Astrocyte of the cerebellum (primary cell): ENCODE data around the gene ONECUT3.
A peak's percentile ranks its signal among the peaks of the same experiment; 100 is the strongest.

Experiments used
- DNase-seq: peaks from one replicate; pipeline ENCODE4 v3.0.0-alpha.2; 2011; ENCODE audit warnings: low read depth
- H3K4me3 ChIP-seq: 2 replicates; pipeline ENCODE4 v1.5.1; 2011; ENCODE audit warnings: mild to moderate bottlenecking, low read depth, low read length, moderate library complexity
- in situ Hi-C: cut with HindIII; loops from 2 replicates; pipeline ENCODE4 v1.10.0; 2017; ENCODE audit warnings: low sequenced_read_pairs
- TF ChIP-seq, protein P1 (sequence below): IDR thresholded peaks from 2 replicates; pipeline ENCODE4 v1.5.1; 2012; ENCODE audit warnings: low read length, low read depth, moderate library complexity, mild to moderate bottlenecking; ENCODE audit errors: missing control alignments

ONECUT3 gene

GRCh38 chr19:1811472-1811894 lies 58.2 kb downstream of the ONECUT3 start:
- no peak for DNase-seq
- H3K4me3 ChIP-seq, result peak overlapping the region; percentile 55
- in situ Hi-C loops, result no loop called here
- TF ChIP-seq, protein P1, sequence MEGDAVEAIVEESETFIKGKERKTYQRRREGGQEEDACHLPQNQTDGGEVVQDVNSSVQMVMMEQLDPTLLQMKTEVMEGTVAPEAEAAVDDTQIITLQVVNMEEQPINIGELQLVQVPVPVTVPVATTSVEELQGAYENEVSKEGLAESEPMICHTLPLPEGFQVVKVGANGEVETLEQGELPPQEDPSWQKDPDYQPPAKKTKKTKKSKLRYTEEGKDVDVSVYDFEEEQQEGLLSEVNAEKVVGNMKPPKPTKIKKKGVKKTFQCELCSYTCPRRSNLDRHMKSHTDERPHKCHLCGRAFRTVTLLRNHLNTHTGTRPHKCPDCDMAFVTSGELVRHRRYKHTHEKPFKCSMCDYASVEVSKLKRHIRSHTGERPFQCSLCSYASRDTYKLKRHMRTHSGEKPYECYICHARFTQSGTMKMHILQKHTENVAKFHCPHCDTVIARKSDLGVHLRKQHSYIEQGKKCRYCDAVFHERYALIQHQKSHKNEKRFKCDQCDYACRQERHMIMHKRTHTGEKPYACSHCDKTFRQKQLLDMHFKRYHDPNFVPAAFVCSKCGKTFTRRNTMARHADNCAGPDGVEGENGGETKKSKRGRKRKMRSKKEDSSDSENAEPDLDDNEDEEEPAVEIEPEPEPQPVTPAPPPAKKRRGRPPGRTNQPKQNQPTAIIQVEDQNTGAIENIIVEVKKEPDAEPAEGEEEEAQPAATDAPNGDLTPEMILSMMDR, result no peak

GRCh38 chr19:1811942-1812425 lies 58.7 kb downstream of the ONECUT3 start, which contains the start of gene ATP8B3:
ATP8B3 (minus strand) TSS chr19:1812276; CDS start chr19:1811736, 540 bp downstream.
- TF ChIP-seq, protein P1, result peak; percentile 9
- DNase-seq, result no peak
- H3K4me3 ChIP-seq, result peak within 1 kb of the TSS; percentile 55
- in situ Hi-C loops, result no loop called here

GRCh38 chr19:1812426-1813191 lies 59.3 kb downstream of the ONECUT3 start:
- peak; percentile 69 for DNase-seq
- in situ Hi-C loops, result no loop called here
- TF ChIP-seq, protein P1, result peak; percentile 74
- H3K4me3 ChIP-seq, result peak overlapping the region; percentile 55

DNA sequence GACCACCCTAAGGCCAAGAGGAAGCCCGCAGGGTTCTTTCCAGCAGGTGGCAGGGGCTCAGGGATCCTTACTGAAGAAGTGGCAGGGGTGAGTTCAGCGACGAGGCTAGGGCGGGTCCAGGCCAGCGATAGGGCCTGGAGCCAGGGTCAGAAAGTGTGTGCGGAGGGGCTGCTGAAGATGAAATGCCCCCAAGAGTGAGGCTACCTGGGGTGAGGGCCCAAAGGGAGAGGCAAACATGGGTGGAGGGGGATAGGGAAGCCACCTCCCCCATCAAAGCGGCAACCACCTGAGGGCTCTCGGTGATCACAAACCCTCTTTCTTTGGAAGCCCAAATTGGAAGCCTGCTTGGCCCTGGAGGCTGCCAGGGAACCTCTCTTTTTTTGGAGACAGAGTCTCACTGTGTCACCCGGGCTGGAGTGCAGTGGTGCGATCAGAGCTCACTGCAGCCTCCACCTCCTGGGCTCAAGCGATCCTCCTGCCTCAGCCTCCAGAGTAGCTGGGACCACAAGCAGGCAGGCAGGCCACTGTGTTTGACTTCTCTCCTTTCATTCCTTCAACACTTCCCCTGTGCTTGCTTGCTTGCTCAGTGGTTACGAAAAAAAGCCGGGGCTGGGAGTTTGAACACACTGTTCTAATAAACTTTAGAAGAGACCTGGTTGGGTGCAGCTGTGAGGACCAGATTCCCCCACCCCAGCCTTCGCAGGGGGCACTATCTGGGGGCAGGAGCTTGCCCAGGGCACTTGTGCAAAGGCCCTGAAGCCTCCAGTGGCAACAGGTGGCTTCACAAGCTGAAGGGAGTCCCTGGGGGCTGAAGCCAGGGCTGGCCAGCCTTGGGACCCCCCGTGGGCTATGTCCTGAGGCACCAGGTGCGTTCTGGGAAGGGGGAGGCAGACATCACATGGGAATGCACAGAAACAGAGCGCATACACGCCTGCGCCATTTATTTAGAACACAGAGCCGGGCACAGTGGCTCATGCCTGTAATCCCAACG lies 60.2 kb downstream of the ONECUT3 start:
- H3K4me3 ChIP-seq, result peak overlapping the region; percentile 55
- no peak for DNase-seq
- in situ Hi-C loops, result no loop called here
- TF ChIP-seq, protein P1, result no peak

- no peak overlapping the region for H3K4me3 ChIP-seq
- DNase-seq, result no peak
- TF ChIP-seq, protein P1, result no peak
- in situ Hi-C loops, result no loop called here
These were observed 61.1 kb downstream of the ONECUT3 start for GRCh38 chr19:1814391-1814790.
